Epithelial cell of esophagus (primary cell): Measurements from ENCODE around the gene NYAP1.

Experiments
- DNase-seq: peaks from one replicate; pipeline ENCODE4 v3.0.0; 2010; ENCODE audit warnings: low read depth
- H3K4me3 ChIP-seq: 2 replicates; pipeline ENCODE4 v1.5.1; 2011; ENCODE audit warnings: mild to moderate bottlenecking, low read length, control low read depth
- TF ChIP-seq, protein P1 (sequence below): IDR thresholded peaks from 2 replicates; pipeline ENCODE4 v1.5.1; 2011; ENCODE audit warnings: low read depth, mild to moderate bottlenecking, low read length, control low read depth, inconsistent platforms; ENCODE audit not compliant: insufficient read depth; ENCODE audit errors: missing control alignments

The NYAP1 gene

DNA sequence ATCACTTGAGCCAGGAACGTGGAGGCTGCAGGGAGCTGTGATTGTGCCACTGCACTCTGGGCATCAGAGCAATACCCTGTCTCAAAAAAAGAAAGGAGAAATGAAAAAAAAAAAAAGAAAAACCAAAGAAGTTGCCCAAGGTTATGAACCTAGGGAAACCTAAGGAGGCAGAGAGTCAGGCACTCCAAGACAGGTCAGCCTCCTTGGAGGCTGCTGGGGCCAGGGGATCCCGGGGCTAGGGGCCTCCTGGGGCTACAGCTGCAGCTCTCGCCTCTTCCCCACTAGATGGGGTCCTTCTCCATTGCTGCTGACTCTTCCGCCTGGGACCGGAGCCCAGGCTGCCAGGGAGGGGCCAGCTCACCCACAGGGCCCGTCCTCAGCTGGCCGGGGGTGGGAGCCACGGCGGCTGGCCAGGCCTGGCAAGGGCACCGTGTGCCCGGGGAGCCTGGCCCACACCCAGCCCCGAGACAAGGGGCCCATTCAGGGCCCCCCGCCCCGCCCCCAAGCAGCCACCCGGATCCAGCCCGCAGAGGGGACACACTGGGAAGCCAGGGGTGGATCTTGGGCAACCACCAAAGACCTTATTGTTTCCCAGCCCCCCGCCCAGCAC lies 17.9 kb upstream of the NYAP1 start:
- no peak overlapping the region for H3K4me3 ChIP-seq
- peak; percentile 51 for DNase-seq
- TF ChIP-seq, protein P1, sequence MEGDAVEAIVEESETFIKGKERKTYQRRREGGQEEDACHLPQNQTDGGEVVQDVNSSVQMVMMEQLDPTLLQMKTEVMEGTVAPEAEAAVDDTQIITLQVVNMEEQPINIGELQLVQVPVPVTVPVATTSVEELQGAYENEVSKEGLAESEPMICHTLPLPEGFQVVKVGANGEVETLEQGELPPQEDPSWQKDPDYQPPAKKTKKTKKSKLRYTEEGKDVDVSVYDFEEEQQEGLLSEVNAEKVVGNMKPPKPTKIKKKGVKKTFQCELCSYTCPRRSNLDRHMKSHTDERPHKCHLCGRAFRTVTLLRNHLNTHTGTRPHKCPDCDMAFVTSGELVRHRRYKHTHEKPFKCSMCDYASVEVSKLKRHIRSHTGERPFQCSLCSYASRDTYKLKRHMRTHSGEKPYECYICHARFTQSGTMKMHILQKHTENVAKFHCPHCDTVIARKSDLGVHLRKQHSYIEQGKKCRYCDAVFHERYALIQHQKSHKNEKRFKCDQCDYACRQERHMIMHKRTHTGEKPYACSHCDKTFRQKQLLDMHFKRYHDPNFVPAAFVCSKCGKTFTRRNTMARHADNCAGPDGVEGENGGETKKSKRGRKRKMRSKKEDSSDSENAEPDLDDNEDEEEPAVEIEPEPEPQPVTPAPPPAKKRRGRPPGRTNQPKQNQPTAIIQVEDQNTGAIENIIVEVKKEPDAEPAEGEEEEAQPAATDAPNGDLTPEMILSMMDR, result peak; percentile 63

- no peak for DNase-seq
- no peak overlapping the region for H3K4me3 ChIP-seq
- TF ChIP-seq, protein P1, result no peak
Measured at GRCh38 chr7:100466653-100467605, 16.8 kb upstream of the NYAP1 start.

DNA sequence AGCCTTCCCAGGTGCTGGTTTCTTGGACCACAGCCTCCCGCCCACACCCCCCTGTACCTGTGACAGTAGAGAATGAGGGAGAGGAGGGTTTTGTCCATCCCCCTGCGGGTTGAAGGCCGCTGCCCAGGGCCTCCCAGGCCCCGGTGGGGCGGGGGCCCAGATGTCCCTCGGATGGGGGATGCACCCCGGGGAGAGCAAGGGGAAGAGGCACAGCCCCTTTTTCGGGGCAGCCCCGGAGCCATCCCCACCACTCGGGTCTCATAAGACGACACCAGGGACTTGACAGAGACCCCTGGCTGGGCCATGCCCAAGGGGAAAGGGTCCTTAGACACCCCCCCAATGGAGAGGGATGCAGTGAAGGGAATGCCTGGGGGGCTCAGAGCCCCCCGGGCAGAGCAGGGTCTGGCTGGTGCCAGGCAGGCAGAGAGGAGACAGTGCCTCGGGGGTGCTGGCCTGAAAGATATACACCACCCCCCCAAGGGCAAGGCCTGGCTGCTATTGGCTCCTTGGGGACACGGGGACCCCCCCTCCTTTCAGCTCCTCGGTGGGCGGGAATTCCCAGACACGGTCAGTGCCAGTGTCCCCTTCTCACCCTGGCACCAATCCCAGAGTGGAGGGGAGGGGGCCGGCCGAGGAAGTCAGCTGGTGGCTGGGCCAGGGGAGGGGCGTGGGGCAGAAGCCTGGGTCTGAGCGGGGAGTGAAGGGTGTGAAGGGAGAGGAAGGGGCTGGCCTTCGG lies 15.9 kb upstream of the NYAP1 start:
- H3K4me3 ChIP-seq, result no peak overlapping the region
- no peak for DNase-seq
- TF ChIP-seq, protein P1, result no peak

DNA sequence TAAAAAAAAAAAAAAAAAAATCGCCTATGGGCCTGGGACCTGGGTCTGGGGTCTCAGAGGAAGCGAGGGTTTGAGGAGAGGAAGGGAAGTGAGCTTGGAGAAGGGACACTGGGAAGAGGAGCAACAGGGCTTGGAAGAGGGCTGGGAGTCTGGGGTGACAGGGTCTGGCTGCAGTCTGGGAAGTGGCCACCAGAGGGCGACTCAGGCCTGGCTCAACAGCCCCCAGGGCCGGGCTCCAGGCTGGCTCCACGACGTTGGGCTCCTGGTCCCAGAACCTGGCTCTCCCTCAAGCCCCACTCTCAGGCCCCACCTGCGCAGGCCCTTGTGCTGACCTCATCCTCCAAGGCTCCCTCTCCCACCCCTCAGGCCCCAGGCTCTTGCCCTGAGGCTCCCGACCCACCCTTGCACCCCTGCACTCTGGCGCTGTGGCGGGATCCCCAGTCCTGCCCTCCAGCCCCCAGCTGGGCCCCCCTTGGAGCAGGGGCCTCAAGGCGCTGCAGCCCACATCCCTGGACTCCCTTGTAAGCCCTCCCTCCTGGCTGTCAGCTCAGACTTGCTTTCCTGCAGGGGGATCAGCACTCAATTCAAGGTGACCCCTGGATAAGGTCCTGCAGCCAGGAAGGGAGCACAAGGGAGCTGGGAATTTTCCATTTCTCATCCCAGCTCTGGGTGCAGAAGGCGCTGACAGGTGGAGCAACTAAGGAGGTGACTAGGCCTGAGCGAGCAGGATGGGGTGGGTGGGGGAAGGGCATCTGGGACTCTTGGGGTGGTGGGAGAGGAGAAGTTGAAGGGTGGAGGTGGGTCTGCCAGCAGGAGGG lies 14.3 kb upstream of the NYAP1 start:
- TF ChIP-seq, protein P1, result peak; percentile 90
- H3K4me3 ChIP-seq, result no peak overlapping the region
- peak; percentile 73 for DNase-seq

DNA sequence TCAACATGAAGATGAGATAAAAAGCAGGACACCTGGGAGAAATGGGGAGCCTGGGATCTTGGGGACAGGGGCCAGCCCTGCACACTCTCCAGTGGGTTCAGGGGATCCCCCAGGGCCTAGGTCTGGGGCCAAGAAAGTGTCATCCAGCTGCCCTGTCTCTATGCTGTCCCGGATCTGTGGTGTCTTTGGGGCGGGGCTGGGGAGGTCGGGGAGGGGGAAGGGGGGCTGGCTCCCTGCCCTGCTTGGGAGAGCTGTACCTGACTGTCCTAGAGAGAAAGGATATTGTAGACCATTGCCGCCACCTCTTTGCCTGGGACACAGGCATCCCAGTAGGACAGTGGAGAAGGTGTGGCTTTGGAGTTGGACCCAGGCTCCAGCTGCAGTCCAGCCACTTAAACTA lies 12.7 kb upstream of the NYAP1 start:
- no peak overlapping the region for H3K4me3 ChIP-seq
- TF ChIP-seq, protein P1, result no peak
- no peak for DNase-seq
